Body of pancreas (tissue), 4 donors: ENCODE data around the gene RAI1. TPM values are rescaled to one million over a fixed set of nuclear protein-coding genes. Genes with fewer than 3 reads are reported as not detected.

ENCODE experiments used
- ATAC-seq: fragments of 150-250 bp; one replicate; pipeline ENCODE4 v1.9.1; 2016
- DNase-seq, 4 donors: peaks; one replicate each; pipeline ENCODE4 v3.0.0-alpha.2; 2019
- H3K27ac ChIP-seq, 4 donors: fragments of 200-600 bp; sonication (generic); 1 replicate in 3 of 4; 2 replicates in 1 of 4; pipeline versions ENCODE4 v1.5.1 to v1.6.1; 2016 to 2019; ENCODE audit warnings: mild to moderate bottlenecking in 1 of 4, mixed read lengths in 1 of 4, moderate library complexity in 1 of 4
- H3K27me3 ChIP-seq, 2 donors: fragments of 200-600 bp; sonication (generic); one replicate each; pipeline ENCODE4 v1.6.0; 2016; ENCODE audit warnings: mild to moderate bottlenecking in 1 of 2
- H3K36me3 ChIP-seq, 2 donors: fragments of 200-600 bp; sonication (generic); replicated peaks in 1 of 2; 2 replicates each; pipeline ENCODE4 v1.5.1; 2016; ENCODE audit warnings: low read depth in 2 of 2; ENCODE audit not compliant: insufficient read depth in 1 of 2
- H3K4me1 ChIP-seq: fragments of 200-600 bp; sonication (generic); one replicate; pipeline ENCODE4 v1.6.0; 2016
- H3K4me3 ChIP-seq, 2 donors: fragments of 200-600 bp; sonication (generic); 1 replicate in 1 of 2; 2 replicates in 1 of 2; pipeline ENCODE4 v1.5.1; 2016 to 2019
- H3K9me3 ChIP-seq, 3 donors: fragments of 200-600 bp; sonication (generic); 1 replicate in 2 of 3; 2 replicates in 1 of 3; pipeline ENCODE4 v1.5.1; 2016
- CTCF ChIP-seq, 7 experiments: fragments of 450-650 bp in 4 of 7; fragments of 200-600 bp in 3 of 7; sonication (generic) in 3 of 7; IDR thresholded peaks; one replicate each; pipeline ENCODE4 v1.5.1; 2016 to 2019; ENCODE audit warnings: antibody characterized with exemption in 7 of 7
- POLR2A ChIP-seq, 3 donors: fragments of 450-650 bp; IDR thresholded peaks; one replicate each; pipeline ENCODE4 v1.6.1; 2016; ENCODE audit warnings: antibody characterized with exemption in 3 of 3, mild to moderate bottlenecking in 2 of 3
- WGBS, 2 donors: methylation state at CpG; one replicate each; pipeline ENCODE4 v1.1.5; 2017; 5-methylcytosine and 5-hydroxymethylcytosine counted together
- intact Hi-C: fragments of 100-400 bp; cut with DNase I; formaldehyde crosslinking; loops from one replicate; pipeline ENCODE4 v1.15.1; 2023
- total RNA-seq, 2 donors: library from RNA; depleted of rRNA; stranded (reverse); fragments of >200 nt; gene quantifications; one replicate each; pipeline ENCODE4 v1.1.0, GENCODE V29; 2016

The RAI1 gene
- total RNA-seq, 2 donors from 2014 or later: 16.3 to 41.5 TPM

GRCh38 chr17:17743391-17744112 lies 62.3 kb downstream of the RAI1 start:
- ATAC-seq (no peak), DNase-seq (no peak)
- H3K27ac ChIP-seq: peak overlapping the region in 3 of 4 donors; percentile 51 to 76 (median 66)
- intact Hi-C loops: no loop called here
- no peaks in the 10 kb centered on the region for H3K27me3 ChIP-seq
- TF ChIP-seq CTCF (IDR thresholded peaks at IDR 0.05) (no peak), POLR2A (IDR thresholded peaks at IDR 0.05) (no peak)
- 88 to 89% methylated on average over 10 to 14 of the region's 14 CpGs for WGBS, 2 donors
- H3K4me3 ChIP-seq: no peak overlapping the region
- peaks cover 50% of the 10 kb centered on the region for H3K4me1 ChIP-seq
- H3K36me3 ChIP-seq: no peaks in the 10 kb centered on the region
- no peaks in the 10 kb centered on the region for H3K9me3 ChIP-seq

DNA sequence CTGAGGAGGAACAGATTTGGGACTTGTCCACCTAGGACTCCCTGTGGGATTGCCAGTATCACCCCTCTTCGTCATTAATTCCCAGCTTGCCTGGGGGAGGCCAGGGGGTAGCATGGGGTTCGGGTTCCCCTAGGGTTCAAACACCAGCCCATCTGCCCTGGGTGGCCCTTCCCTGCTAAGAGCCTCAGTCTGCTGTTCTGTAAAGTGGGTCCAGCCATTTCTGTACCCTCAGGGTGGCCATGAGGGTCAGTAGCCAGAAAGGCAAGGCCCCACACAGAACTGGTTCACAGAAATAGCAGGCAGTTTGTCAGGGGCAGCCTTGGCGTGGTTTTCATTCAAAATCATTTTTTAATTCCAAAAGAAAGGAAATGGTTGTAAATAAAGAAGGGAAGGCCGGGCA lies 62.9 kb downstream of the RAI1 start:
- no peak for ATAC-seq
- Histone ChIP-seq H3K36me3 (no peaks in the 10 kb centered on the region), H3K9me3 (no peaks in the 10 kb centered on the region), H3K4me3 (no peak overlapping the region), H3K4me1 (peaks cover 44% of the 10 kb centered on the region), H3K27ac (no peak overlapping the region), H3K27me3 (no peaks in the 10 kb centered on the region)
- intact Hi-C loops: no loop called here
- TF ChIP-seq CTCF (IDR thresholded peaks at IDR 0.05) (no peak), POLR2A (IDR thresholded peaks at IDR 0.05) (no peak)
- DNase-seq: no peak
- WGBS, 2 donors: 91 to 95% methylated on average over 4 of the region's 4 CpGs

- intact Hi-C loops: no loop called here
- Histone ChIP-seq H3K9me3 (no peaks in the 10 kb centered on the region), H3K36me3 (no peaks in the 10 kb centered on the region), H3K4me3 (no peak overlapping the region), H3K4me1 (peaks cover 35% of the 10 kb centered on the region), H3K27me3 (no peaks in the 10 kb centered on the region), H3K27ac (no peak overlapping the region)
- ATAC-seq: no peak
- no peak for TF ChIP-seq POLR2A (IDR thresholded peaks at IDR 0.05)
- TF ChIP-seq CTCF (IDR thresholded peaks at IDR 0.05): no peak
- DNase-seq: no peak
- WGBS, 2 donors: 85 to 91% methylated on average over 18 to 33 of the region's 33 CpGs
Observed at GRCh38 chr17:17745476-17746455, 64.5 kb downstream of the RAI1 start.

- WGBS, 2 donors: 84 to 97% methylated on average over 3 of the region's 3 CpGs
- Histone ChIP-seq H3K27me3 (no peaks in the 10 kb centered on the region), H3K4me3 (no peak overlapping the region), H3K27ac (no peak overlapping the region), H3K4me1 (peaks cover 32% of the 10 kb centered on the region), H3K9me3 (no peaks in the 10 kb centered on the region), H3K36me3 (no peaks in the 10 kb centered on the region)
- intact Hi-C loops: no loop called here
- ATAC-seq: no peak
- DNase-seq: no peak
- TF ChIP-seq CTCF (IDR thresholded peaks at IDR 0.05) (no peak), POLR2A (IDR thresholded peaks at IDR 0.05) (no peak)
Observed at GRCh38 chr17:17748179-17748578, 66.9 kb downstream of the RAI1 start.
